ENCODE results near the gene QSOX1.

The QSOX1 gene

DNA sequence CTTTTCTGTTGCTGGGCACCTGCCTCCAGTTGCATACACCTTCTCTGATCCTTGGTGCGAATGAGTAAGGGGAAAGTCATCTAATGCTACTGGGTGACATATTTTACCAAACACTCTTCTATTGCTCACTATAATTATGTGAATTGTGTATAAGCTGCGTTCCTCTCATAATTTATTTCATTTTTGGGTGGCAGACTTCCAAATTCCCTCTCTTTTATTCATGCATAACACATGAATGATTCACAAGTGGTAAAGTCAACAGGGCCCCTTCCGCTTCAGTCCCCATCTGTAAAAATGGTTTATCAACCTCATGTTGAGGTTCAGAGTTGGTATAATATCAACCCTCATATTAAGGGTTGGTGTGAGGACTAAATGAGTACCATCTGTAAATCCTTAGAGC, 3.2 kb upstream of the QSOX1 start:
- DNase-seq (ENCODE audit: low spot score), result peak; percentile 28

DNA sequence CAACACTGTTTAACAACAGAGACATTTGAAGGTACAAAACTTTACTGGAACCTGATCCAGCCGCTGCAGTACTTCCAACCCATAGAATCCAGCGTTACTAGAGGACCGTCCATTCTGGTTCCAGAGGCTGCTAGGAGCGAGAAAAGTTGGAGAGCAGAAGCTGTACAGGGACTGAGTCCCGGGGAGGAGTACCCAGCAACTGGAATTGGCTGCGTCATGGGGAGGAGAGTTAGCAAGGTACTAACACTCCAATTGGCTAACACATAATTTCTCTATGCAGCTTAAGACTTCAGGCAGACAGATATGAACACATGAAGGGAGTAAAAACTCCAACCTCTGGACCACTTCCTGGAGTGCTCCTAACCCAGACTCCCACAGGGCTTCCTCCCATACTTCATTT, 2.1 kb upstream of the QSOX1 start:
- DNase-seq (ENCODE audit: low spot score), result no peak

DNA sequence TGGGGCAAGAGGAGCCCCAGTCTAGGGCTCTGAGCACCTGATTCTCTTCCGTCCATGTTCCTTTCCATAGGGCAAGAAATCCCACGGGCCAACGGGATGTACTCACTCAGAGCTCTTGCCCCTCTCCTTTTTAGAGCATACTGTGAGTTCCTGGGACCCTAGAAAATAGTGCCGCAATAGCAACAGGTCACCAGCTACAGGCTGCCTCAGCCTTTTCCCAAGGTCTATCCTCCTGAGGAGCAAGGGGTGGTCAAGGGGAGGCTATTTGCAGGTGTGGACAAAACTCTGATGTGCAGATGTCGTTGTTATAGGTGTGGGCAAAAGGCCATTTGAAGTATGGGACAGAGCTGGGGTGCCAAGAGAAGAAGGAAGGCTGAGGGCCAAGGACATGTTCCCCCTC, 1.6 kb upstream of the QSOX1 start:
- DNase-seq (ENCODE audit: low spot score), result no peak

DNA sequence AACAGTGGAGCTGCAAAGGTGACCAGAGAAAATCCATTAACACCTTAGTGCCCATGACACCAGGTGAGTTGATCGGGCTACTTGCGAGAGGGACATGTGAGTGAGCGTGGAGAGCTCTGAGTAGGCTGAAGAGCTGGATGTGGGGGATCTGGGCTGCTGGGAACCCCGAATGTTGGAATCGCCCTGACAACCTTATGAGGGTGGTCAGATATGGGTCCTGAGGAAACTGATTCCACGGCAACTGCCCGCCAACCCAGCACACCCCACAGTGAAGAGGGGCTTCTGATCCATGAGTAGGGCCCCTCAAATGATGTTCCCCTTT, 705 bp upstream of the QSOX1 start:
- no peak for DNase-seq (ENCODE audit: low spot score)

DNA sequence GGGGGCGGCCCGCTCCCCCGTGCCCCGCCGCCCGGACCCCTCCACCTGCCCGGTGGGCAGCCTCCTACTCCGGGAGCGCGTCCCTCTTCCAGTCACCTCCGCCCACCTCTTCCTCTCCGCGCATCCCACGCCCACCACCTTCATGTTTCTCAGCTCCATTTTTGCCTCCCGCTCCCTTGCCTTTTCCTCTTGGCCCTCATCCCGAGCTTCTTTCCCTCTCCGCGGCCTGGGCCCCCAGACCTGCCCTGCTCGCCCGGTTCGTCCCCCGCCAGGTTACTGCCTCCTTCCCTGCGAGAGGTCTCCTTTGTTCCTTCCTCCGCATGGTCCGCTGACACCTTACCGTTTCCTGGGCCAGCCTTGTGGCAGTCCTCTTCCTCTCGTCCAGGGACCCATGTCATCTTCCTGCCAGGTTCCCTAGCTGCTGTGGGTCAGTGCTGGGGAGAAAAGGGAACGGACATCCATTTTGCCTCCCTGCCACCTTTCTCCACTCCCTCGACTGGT, 563 bp downstream of the QSOX1 start:
- peak; percentile 23 for DNase-seq (ENCODE audit: low spot score)

DNA sequence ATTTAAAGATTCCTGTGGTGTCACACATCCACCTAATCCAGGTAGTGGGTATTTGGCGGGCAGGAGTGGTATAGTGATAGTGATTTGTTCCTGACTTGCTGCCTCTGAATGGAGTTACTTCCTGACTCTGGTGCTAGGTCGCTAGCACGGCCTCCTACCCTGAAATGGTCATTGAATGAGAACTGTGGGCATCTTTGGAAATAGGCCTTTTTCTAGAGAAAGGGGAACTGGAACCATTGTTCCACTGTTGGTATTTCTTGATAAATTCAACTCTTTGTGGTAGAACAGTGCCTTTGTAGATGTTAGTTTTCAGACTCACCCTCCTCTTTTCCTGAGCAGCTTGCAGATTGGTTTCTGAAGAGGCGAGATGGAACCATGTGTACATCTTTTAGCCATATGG, 1.5 kb downstream of the QSOX1 start:
- DNase-seq (ENCODE audit: low spot score), result no peak

DNA sequence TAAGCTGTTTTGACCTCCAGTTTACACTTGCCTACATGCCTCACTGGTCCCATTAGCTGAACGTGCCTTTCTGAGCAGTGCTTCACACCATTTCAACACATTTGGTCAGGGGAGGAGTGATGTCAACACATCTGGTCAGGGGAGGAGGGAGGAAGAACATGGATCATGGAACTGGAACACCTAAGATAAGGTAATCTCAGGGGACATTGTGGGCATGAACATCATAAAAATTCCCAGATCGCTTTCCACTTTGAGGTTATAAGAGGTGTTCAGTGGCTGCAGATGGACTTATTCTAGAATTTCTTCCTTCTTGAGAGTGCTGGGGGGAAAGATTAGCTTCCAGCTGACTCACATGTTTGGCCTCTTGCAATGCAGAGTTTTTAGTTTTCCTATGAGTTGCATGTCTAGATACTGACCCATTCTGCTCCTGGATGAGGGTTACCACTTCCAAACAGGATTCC, 2.0 kb downstream of the QSOX1 start:
- DNase-seq (ENCODE audit: low spot score), result no peak

DNA sequence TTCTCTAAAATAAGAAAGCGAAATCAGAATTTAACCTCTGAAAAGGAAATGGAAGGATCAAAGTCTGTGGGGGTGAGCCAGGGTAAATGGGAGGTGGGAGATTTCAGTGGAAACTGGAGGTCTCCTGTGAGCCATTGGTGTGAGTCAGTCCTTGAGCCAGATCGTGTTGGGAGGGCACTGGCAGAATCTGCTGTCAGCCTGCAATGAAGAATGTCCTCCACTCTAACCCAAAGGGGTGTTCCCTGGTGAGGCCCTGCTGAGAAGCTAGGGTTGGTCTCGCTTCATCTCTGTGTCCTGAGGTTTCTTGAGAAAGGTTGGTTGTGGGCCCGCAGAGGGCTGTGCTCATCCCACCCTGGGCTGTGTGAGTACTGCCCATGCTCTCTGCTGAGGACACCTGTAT, 2.4 kb downstream of the QSOX1 start:
- DNase-seq (ENCODE audit: low spot score), result no peak

DNA sequence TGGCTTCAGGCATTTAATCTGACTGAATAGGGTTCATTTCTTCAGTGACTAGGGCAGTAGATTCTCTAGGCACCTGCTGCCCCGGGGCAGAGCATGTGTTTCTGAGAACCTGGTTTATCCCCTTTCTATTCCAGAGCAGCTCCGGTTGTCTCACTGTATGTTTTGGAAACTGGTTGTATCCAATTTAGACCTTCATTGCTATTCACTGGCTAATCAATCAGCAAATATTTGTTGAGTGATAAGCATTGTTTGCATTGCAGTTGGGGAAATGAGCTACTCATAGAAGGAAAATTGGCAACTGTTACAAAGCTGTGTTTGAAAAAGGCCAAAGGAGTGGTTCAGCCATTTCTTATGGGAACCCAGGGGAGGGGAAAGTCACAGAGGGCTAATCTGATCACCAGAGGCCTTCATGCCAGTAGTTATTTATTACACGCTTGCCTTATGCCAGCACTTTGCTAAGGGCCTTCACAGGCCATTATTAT, 2.9 kb downstream of the QSOX1 start:
- peak; percentile 8 for DNase-seq (ENCODE audit: low spot score)

DNA sequence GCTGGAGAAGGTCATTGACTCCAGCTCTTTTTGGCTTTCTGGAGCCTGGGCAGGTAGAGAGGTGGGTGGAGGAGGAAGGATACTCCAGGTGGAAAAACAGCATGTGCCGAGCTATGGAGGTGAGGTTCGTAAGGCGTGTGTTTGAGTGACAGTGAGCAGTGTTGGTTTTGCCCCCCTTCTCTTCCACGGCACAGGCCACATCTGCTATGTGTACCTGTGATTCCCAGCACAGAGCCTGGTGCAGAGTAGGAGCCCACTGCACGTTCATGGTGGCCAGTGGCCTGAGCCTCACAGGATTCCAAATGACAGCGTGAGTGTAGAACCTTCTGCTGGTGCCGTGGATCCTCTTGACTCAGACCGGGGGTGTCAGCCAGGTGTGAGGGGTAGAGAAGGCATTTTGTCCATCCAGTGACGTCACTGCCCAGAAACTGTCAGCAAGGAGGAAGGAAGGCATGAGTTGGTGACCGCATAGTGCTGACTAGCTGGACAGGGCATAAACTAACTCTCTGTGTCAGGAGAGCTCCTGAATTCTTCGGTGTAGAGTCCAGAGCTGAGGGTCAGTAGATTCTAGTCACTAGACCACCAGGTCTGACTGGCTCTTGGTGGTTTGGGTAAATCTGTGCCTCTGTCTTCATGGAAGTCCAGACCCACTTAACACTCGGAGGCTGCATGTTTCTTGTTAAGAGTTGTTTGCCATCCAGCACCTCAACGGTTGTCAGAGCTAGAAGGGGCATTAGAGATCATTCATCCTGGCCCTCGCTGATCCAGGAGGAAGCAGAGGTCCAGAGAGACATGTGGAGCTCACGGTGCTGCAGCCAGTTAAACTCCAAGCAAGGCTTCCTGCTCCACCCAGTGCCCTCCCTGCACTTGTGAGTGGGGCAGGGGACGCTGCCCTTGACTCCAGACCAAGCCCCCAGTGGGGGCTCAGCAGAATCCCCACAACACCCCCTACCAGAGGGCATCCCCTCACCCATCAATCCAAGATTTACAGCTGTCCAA, 3.8 kb downstream of the QSOX1 start:
- DNase-seq (ENCODE audit: low spot score), result no peak

DNA sequence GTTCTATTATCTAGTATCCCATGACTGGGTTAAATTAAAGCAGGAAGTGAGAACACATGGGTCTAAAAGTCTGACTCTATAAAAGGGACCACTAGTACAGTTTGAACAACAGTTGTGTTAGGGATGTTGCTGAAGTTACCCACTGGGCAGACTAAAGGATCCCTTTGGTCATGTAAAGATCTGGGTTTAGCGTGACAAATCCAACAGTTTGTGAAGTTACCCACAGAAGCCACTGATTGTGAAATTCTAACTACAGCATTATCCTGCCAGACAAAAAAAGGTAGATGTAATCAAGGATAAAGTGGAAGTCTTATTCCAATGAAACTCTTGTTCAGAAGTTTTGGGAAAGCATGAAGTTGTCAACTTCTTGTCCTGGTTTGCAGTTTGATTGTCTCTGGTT, 5.7 kb downstream of the QSOX1 start:
- DNase-seq (ENCODE audit: low spot score), result no peak

DNA sequence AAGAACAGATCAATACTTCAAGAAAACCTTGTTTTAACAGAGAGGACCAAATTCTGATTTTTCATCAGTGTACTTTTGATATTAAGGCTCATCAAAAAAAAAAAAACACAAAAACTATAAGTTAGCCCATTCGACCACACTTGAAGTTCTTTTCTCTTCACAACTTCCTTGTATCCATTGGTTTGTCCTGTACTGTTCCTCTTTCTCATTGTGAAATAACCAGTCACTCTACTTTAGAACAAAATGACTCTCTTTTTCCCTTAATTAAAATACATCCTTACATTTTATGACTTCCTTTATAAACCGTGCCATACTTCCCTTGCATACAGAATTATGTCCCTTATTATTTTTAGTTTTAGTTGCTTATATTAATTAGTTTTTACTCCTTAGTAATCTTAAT, 8.4 kb downstream of the QSOX1 start:
- no peak for DNase-seq (ENCODE audit: low spot score)

DNA sequence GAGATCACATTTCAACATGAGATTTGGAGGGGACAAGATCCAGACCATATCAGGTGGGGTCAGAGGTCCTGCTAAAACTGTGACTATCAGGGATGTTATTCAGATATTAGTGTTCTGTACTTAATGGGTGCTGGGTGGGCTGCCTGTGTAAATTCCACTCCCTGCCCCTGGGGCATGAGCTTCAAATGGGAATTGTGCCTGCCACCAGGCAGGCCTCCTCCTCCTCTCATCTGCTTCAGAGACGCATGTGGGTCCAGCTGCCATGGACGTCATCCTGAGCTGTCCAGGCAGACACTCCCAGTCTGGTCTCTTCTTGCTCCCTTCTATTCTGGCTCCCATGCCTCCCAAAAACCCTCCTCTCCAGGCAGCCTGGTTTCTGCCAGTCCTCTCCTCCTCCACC, 10.4 kb downstream of the QSOX1 start:
- DNase-seq (ENCODE audit: low spot score), result no peak

DNA sequence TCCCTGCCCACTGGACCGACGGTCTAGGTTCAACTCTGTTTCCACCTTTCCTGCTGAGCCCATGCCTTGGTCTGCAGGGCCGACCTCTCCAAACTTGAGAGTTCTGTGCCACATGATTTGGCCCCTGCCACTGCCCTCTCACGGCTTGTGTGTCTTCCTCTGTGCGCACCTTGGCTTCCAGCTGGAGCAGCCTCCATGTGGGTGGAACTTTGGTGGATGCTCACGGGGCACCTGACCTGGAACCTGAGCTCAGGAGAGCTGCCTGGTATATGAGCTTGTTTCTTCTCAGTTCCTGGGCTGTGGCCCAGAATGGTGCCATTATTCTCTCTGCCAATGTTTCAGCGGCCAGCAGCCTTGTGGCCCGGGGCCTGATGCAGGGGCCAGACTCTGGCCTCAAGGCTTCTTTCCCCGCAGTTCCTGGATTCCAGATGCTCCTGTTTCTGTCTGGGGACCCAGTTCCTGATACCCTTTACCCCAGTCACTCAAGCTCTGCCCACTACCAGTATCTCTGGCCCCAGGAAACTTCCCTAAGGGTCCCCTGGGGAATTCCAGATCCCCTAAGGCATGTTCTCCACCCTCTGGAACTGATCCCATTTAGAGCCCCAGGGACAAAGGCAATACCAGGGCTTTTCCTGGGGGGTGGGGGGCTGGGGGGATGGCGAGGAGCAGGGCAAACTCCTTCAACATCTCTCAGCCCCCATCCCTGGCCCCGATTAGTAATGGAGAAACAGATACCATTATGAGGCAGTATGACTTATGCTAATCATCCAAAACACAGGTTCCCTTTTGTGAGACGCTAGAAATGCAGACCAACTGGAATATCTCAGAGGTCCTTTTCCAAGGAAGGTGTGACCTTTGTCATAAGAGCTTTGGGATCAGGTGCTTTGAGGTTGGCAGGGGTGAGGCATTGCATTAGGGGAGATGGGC, 11.1 kb downstream of the QSOX1 start:
- no peak for DNase-seq (ENCODE audit: low spot score)

DNA sequence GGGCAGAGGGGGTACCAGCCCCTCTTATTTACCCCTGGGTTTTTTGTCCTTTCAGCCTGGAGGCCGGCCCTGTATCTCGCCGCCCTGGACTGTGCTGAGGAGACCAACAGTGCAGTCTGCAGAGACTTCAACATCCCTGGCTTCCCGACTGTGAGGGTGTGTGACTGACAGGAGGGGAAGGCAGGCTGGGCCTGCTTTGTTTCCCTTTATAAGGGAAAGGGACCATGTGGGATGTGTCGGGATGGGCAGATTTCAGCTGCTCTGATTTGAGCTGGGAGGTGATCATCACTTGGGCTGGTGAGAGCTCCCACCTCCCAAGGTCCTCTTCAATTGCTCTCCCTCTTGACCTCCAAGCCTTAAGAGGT, 11.7 kb downstream of the QSOX1 start:
- DNase-seq (ENCODE audit: low spot score), result no peak

DNA sequence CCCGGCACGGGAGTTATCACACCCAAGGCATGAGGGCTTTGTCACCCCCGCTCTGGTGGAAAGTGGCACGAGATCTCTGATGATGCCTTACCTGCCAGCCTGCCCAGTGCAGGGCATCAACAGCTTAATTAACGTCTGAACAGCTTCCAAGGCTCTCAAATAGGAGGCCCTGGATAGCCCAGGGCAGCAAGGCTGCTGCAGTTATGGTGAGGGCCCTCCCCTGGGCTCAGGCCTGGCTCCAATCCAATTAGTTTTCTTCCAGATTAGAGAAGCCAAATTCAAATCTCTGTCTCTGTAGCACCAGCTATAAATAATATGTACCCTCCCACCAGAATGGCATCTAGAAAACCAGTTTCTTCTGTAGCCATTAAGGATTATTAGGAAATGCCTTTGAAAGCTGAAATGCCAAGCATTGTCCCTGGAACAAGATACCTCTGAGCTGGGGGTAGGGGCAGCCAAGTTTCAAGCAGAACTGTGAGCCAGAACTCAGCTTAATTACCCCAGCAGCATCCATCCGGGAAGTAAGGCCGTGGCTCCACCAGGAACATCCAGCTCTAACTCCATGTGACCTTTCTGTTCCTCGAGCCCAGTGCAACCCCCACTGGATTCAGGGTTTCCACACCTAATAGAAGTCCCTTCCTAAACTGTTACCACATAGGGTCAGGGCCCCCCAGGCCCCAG, 12.5 kb downstream of the QSOX1 start:
- DNase-seq (ENCODE audit: low spot score), result no peak

DNA sequence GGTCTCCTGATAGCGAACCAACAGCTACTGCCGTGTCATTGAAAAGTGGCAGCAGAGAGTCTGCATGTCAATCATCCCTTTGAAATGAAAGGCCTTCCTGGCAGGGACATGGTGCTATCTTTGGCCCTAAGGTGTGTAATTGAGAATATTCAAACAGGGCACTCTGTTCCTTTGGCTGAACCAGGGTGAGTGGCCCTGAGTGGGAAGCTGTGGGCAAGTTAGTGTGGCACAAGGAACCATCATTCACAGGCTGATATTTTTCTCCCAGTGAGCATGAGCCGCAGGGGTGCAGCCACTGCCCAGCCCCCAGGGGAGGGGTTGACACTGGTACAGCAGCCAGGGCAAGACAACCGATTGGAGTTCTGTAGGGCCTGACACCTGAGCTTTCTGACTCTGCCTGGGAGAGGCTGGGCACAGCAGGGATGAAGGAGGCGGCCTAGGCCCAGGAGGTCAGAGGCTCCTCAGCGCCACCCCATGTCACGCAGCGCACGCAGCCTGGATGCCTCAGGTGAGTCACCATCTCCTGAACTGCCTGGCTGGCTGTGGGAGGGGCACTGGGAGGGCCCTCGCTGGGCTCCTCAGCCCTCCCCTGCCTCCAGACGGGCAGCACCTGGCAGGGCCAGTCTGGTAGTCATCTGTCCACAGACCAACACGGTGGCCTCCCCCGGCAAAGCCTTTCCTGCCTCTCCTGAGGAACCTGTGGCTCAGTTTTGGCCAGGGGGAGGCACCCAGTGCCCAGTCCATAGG, 13.2 kb downstream of the QSOX1 start:
- DNase-seq (ENCODE audit: low spot score), result peak; percentile 81

DNA sequence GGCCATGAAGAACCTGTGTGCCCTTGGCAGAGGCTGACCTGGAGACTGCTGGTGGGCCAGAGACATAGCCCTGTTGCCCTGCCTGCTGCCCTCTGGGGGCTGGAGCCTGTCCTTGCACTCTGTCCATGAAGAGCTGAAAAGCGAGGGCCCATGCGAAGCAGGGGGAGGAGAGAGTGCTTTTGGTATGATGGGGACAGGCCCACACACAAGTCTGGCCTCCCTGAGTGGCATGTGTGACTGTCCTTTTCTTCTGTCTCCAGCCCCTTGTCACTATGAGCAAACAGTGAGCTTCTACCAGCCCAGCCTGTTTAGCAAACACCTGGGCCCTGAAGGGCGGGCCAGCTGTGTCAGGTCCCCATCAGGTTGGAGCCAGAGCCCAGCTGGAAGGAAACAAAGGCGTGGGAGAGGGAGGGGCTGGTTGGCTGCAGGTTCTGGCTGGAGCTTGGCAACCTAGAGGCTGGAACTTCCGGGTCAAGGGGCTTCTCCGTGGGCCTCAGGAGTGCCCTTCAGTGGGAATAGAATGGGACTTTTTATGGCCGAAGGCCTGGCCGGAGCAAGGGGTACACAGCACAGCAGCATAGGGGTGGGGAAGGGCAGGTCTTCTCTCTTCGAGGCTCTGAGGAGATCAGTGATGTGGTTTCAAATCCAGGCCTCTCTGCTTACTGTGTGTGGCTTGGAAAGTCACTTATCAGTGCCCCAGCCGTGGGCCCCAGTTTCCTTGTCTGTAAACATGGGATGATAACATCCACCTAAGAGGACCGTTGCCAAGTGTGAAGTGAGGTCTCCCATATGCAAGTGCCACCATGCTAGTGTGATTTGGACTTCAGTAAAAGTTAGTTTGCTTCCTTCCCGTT, 14.3 kb downstream of the QSOX1 start:
- peak; percentile 39 for DNase-seq (ENCODE audit: low spot score)

DNA sequence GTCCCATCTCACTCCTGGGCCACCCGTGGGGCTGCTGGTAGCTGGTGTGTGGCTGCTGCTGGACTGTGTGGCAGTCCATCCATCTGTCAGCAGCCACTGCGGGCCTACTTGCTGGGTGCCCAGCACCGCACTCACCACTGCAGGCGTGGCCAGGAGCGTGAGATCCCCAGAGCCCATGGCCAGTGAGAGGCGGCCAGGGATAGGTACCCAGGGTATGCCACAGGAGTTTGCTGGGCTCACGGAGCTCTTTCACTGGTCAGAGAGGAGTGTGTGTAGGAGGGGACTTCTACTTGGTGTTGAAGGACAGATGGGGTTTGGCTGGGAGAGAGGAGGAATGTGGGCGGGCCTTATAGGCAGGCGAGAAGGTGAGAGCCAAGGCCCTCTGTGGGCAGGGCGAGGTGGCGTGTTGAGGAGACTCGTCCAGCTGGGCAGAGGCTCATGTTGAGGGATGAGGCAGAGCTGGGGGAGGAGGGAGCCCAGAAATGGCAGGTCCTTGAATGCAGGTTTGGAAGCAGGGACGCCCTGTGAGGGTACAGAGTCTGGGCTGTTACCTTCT, 15.0 kb downstream of the QSOX1 start:
- no peak for DNase-seq (ENCODE audit: low spot score)

DNA sequence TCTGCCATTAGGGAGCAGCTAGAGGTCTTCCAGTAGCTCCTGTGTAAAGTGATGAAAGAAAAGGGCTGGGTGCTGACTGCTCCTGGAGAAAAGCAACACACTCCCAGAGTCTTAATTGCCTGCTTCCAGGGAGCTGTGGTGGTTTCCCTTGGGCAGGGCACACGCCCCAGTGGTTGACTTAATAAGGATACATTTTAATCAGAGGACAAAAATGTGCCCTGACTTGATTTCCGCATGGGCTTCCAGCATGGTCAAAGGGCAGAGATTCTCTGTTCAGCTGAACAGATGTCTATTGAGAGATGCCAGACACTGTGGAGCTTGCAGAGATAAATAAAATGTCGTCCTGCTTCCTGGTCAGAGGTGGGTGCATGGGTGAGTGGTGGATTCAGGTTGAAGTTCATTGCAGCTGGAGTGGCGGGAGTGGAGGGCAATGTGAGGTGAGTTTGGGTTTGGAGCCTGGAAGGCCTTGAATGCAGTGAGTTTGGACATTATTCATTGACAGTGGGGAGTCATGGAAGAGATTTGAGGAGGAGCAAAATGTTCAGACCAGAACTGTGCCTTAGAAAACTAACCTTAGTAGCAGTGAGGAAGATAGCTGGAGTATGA, 16.0 kb downstream of the QSOX1 start:
- peak; percentile 60 for DNase-seq (ENCODE audit: low spot score)

Measured in LoVo (cell line).